SU-DHL-6 (cell line): ENCODE results near the gene GAPDHS.

Source experiments
- CTCF ChIP-seq: fragments of 200-600 bp; sonication (generic); IDR thresholded peaks from one replicate; pipeline ENCODE4 v1.5.1; 2017; ENCODE audit warnings: antibody characterized with exemption, mild to moderate bottlenecking, low read length, moderate library complexity; ENCODE audit not compliant: insufficient read depth, poor library complexity, severe bottlenecking
- EZH2phosphoT487 ChIP-seq: fragments of 200-600 bp; sonication (generic), shearing (Covaris generic); conservative IDR thresholded peaks from 2 replicates; pipeline ENCODE4 v1.6.1; 2018; ENCODE audit warnings: mild to moderate bottlenecking, antibody characterized with exemption, low read length, moderate library complexity, mixed read lengths

GRCh38 chr19:35544110-35544802, 11.0 kb downstream of the GAPDHS start:
- TF ChIP-seq CTCF (no peak), EZH2phosphoT487 (no peak)
